ENCODE measurements around the gene IDS.
"Not testable (repeated sequence)": the region's sequence is repeated elsewhere in the genome, so short reads cannot be mapped to it uniquely, and the experiment has no call there.

IDS gene

GRCh38 chrX:149504915-149505651 is at the start of gene IDS:
IDS (minus strand) TSS chrX:149505306; CDS start chrX:149505137, 169 bp downstream.
- peak; percentile 59 for DNase-seq (ENCODE audit: low read depth)

GRCh38 chrX:149551939-149552248 is 46.8 kb upstream of the IDS start:
- not testable (repeated sequence) for DNase-seq (ENCODE audit: low read depth)

- DNase-seq (ENCODE audit: low read depth): not testable (repeated sequence)
These were observed 46.3 kb upstream of the IDS start for GRCh38 chrX:149551245-149551938.

- not testable (repeated sequence) for DNase-seq (ENCODE audit: low read depth)
These were observed 45.3 kb upstream of the IDS start for GRCh38 chrX:149550454-149550853.

- DNase-seq (ENCODE audit: low read depth): not testable (repeated sequence)
These were observed 44.6 kb upstream of the IDS start, which contains the start of gene HSFX3 for GRCh38 chrX:149549701-149550100. HSFX3 (minus strand) TSS chrX:149549924; CDS start chrX:149549852, 72 bp downstream.

- DNase-seq (ENCODE audit: low read depth): not testable (repeated sequence)
These were observed 42.7 kb upstream of the IDS start for GRCh38 chrX:149547782-149548181.

- not testable (repeated sequence) for DNase-seq (ENCODE audit: low read depth)
These were observed 41.9 kb upstream of the IDS start for GRCh38 chrX:149546962-149547361.

- DNase-seq (ENCODE audit: low read depth): not testable (repeated sequence)
These were observed 40.7 kb upstream of the IDS start for GRCh38 chrX:149545545-149546543.

GRCh38 chrX:149541521-149542047 is 36.5 kb upstream of the IDS start:
- DNase-seq (ENCODE audit: low read depth): no peak

GRCh38 chrX:149540621-149541520 is 35.8 kb upstream of the IDS start, which contains the start of gene EOLA1:
EOLA1 (plus strand) TSS chrX:149541012; CDS start chrX:149545631, 4,619 bp downstream.
- peak; percentile 88 for DNase-seq (ENCODE audit: low read depth)

- no peak for DNase-seq (ENCODE audit: low read depth)
These were observed 35.1 kb upstream of the IDS start for GRCh38 chrX:149540131-149540620.

GRCh38 chrX:149539283-149540130 is 34.4 kb upstream of the IDS start:
- peak; percentile 83 for DNase-seq (ENCODE audit: low read depth)

GRCh38 chrX:149537474-149537873 is 32.4 kb upstream of the IDS start:
- not testable (repeated sequence) for DNase-seq (ENCODE audit: low read depth)

GRCh38 chrX:149534926-149535602 is 30.0 kb upstream of the IDS start:
- DNase-seq (ENCODE audit: low read depth): not testable (repeated sequence)

GRCh38 chrX:149533999-149534398 is 28.9 kb upstream of the IDS start:
- DNase-seq (ENCODE audit: low read depth): not testable (repeated sequence)

- not testable (repeated sequence) for DNase-seq (ENCODE audit: low read depth)
These were observed 27.8 kb upstream of the IDS start for GRCh38 chrX:149532868-149533267.

- no peak for DNase-seq (ENCODE audit: low read depth)
These were observed 26.5 kb upstream of the IDS start for GRCh38 chrX:149531599-149531998.

- DNase-seq (ENCODE audit: low read depth): no peak
These were observed 23.3 kb upstream of the IDS start for GRCh38 chrX:149528381-149528780.

- DNase-seq (ENCODE audit: low read depth): no peak
These were observed 22.6 kb upstream of the IDS start for GRCh38 chrX:149527705-149528104.

All from CMK (cell line).